ENCODE results near the gene NEK4.

The NEK4 gene

GRCh38 chr3:52688266-52688665 is 82.5 kb downstream of the NEK4 start:
- H3K9me3 ChIP-seq (ENCODE audit: control insufficient read depth, low read length): no peaks in the 10 kb centered on the region
- no peaks in the 10 kb centered on the region for H3K27me3 ChIP-seq (replicated peaks; ENCODE audit: control insufficient read depth, insufficient read depth, low read length, poor library complexity, severe bottlenecking)
- DNase-seq: no peak
- H3K36me3 ChIP-seq (ENCODE audit: control insufficient read depth, insufficient read depth, low read length): peaks cover 62% of the 10 kb centered on the region
- peak overlapping the region; percentile 28 for H3K27ac ChIP-seq (ENCODE audit: insufficient read depth, low read length, poor library complexity, severe bottlenecking)
- H3K4me3 ChIP-seq (ENCODE audit: insufficient read depth, low read depth, low read length, poor library complexity, severe bottlenecking): no peak overlapping the region
- no peaks in the 10 kb centered on the region for H3K4me1 ChIP-seq (ENCODE audit: control insufficient read depth, insufficient read depth, low read length, poor library complexity, severe bottlenecking)

- Histone ChIP-seq H3K36me3 (ENCODE audit: control insufficient read depth, insufficient read depth, low read length) (peaks cover 45% of the 10 kb centered on the region), H3K9me3 (ENCODE audit: control insufficient read depth, low read length) (no peaks in the 10 kb centered on the region), H3K27me3 (replicated peaks; ENCODE audit: control insufficient read depth, insufficient read depth, low read length, poor library complexity, severe bottlenecking) (no peaks in the 10 kb centered on the region), H3K27ac (ENCODE audit: insufficient read depth, low read length, poor library complexity, severe bottlenecking) (peak within 1 kb of the TSS; percentile 90), H3K4me3 (ENCODE audit: insufficient read depth, low read depth, low read length, poor library complexity, severe bottlenecking) (peak within 1 kb of the TSS; percentile 71), H3K4me1 (ENCODE audit: control insufficient read depth, insufficient read depth, low read length, poor library complexity, severe bottlenecking) (no peaks in the 10 kb centered on the region)
- peak; percentile 87 to 89 (median 89) for DNase-seq
Measured at GRCh38 chr3:52685709-52686691, 84.7 kb downstream of the NEK4 start, which contains the start of the genes GNL3 and PBRM1. Gene GNL3, plus strand, starts transcription at chr3:52686032. Its CDS starts 61 bp downstream, at chr3:52686093. Gene PBRM1, minus strand, starts transcription at chr3:52685913.

- Histone ChIP-seq H3K27ac (ENCODE audit: insufficient read depth, low read length, poor library complexity, severe bottlenecking) (peak overlapping the region; percentile 90), H3K4me1 (ENCODE audit: control insufficient read depth, insufficient read depth, low read length, poor library complexity, severe bottlenecking) (no peaks in the 10 kb centered on the region), H3K36me3 (ENCODE audit: control insufficient read depth, insufficient read depth, low read length) (peaks cover 41% of the 10 kb centered on the region), H3K27me3 (replicated peaks; ENCODE audit: control insufficient read depth, insufficient read depth, low read length, poor library complexity, severe bottlenecking) (no peaks in the 10 kb centered on the region), H3K4me3 (ENCODE audit: insufficient read depth, low read depth, low read length, poor library complexity, severe bottlenecking) (peak overlapping the region; percentile 50), H3K9me3 (ENCODE audit: control insufficient read depth, low read length) (no peaks in the 10 kb centered on the region)
- DNase-seq: peak; percentile 76 to 81 (median 80)
Measured at GRCh38 chr3:52685285-52685708, 85.4 kb downstream of the NEK4 start.

- Histone ChIP-seq H3K27ac (ENCODE audit: insufficient read depth, low read length, poor library complexity, severe bottlenecking) (no peak overlapping the region), H3K9me3 (ENCODE audit: control insufficient read depth, low read length) (no peaks in the 10 kb centered on the region), H3K4me1 (ENCODE audit: control insufficient read depth, insufficient read depth, low read length, poor library complexity, severe bottlenecking) (no peaks in the 10 kb centered on the region), H3K36me3 (ENCODE audit: control insufficient read depth, insufficient read depth, low read length) (peaks cover 35% of the 10 kb centered on the region), H3K4me3 (ENCODE audit: insufficient read depth, low read depth, low read length, poor library complexity, severe bottlenecking) (no peak overlapping the region), H3K27me3 (replicated peaks; ENCODE audit: control insufficient read depth, insufficient read depth, low read length, poor library complexity, severe bottlenecking) (no peaks in the 10 kb centered on the region)
- DNase-seq: no peak
Measured at GRCh38 chr3:52684184-52684583, 86.6 kb downstream of the NEK4 start.

GRCh38 chr3:52683611-52684010 is 87.1 kb downstream of the NEK4 start:
- H3K9me3 ChIP-seq (ENCODE audit: control insufficient read depth, low read length): no peaks in the 10 kb centered on the region
- H3K27ac ChIP-seq (ENCODE audit: insufficient read depth, low read length, poor library complexity, severe bottlenecking): no peak overlapping the region
- H3K4me1 ChIP-seq (ENCODE audit: control insufficient read depth, insufficient read depth, low read length, poor library complexity, severe bottlenecking): no peaks in the 10 kb centered on the region
- no peak overlapping the region for H3K4me3 ChIP-seq (ENCODE audit: insufficient read depth, low read depth, low read length, poor library complexity, severe bottlenecking)
- no peaks in the 10 kb centered on the region for H3K27me3 ChIP-seq (replicated peaks; ENCODE audit: control insufficient read depth, insufficient read depth, low read length, poor library complexity, severe bottlenecking)
- peaks cover 34% of the 10 kb centered on the region for H3K36me3 ChIP-seq (ENCODE audit: control insufficient read depth, insufficient read depth, low read length)
- DNase-seq: no peak

- Histone ChIP-seq H3K9me3 (ENCODE audit: control insufficient read depth, low read length) (no peaks in the 10 kb centered on the region), H3K27me3 (replicated peaks; ENCODE audit: control insufficient read depth, insufficient read depth, low read length, poor library complexity, severe bottlenecking) (no peaks in the 10 kb centered on the region), H3K4me1 (ENCODE audit: control insufficient read depth, insufficient read depth, low read length, poor library complexity, severe bottlenecking) (no peaks in the 10 kb centered on the region), H3K4me3 (ENCODE audit: insufficient read depth, low read depth, low read length, poor library complexity, severe bottlenecking) (no peak overlapping the region), H3K36me3 (ENCODE audit: control insufficient read depth, insufficient read depth, low read length) (peaks cover 33% of the 10 kb centered on the region), H3K27ac (ENCODE audit: insufficient read depth, low read length, poor library complexity, severe bottlenecking) (no peak overlapping the region)
- no peak for DNase-seq
Measured at GRCh38 chr3:52682016-52682415, 88.7 kb downstream of the NEK4 start.

- no peak overlapping the region for H3K4me3 ChIP-seq (ENCODE audit: insufficient read depth, low read depth, low read length, poor library complexity, severe bottlenecking)
- H3K27ac ChIP-seq (ENCODE audit: insufficient read depth, low read length, poor library complexity, severe bottlenecking): no peak overlapping the region
- H3K4me1 ChIP-seq (ENCODE audit: control insufficient read depth, insufficient read depth, low read length, poor library complexity, severe bottlenecking): no peaks in the 10 kb centered on the region
- no peak for DNase-seq
- H3K27me3 ChIP-seq (replicated peaks; ENCODE audit: control insufficient read depth, insufficient read depth, low read length, poor library complexity, severe bottlenecking): no peaks in the 10 kb centered on the region
- H3K36me3 ChIP-seq (ENCODE audit: control insufficient read depth, insufficient read depth, low read length): peaks cover 37% of the 10 kb centered on the region
- no peaks in the 10 kb centered on the region for H3K9me3 ChIP-seq (ENCODE audit: control insufficient read depth, low read length)
Measured at GRCh38 chr3:52681596-52681995, 89.1 kb downstream of the NEK4 start.

GRCh38 chr3:52679811-52680210 is 90.9 kb downstream of the NEK4 start:
- Histone ChIP-seq H3K4me1 (ENCODE audit: control insufficient read depth, insufficient read depth, low read length, poor library complexity, severe bottlenecking) (no peaks in the 10 kb centered on the region), H3K4me3 (ENCODE audit: insufficient read depth, low read depth, low read length, poor library complexity, severe bottlenecking) (no peak overlapping the region), H3K27me3 (replicated peaks; ENCODE audit: control insufficient read depth, insufficient read depth, low read length, poor library complexity, severe bottlenecking) (no peaks in the 10 kb centered on the region), H3K27ac (ENCODE audit: insufficient read depth, low read length, poor library complexity, severe bottlenecking) (no peak overlapping the region), H3K9me3 (ENCODE audit: control insufficient read depth, low read length) (no peaks in the 10 kb centered on the region), H3K36me3 (ENCODE audit: control insufficient read depth, insufficient read depth, low read length) (peaks cover 48% of the 10 kb centered on the region)
- DNase-seq: no peak

- DNase-seq: no peak
- Histone ChIP-seq H3K36me3 (ENCODE audit: control insufficient read depth, insufficient read depth, low read length) (peaks cover 48% of the 10 kb centered on the region), H3K4me3 (ENCODE audit: insufficient read depth, low read depth, low read length, poor library complexity, severe bottlenecking) (no peak overlapping the region), H3K9me3 (ENCODE audit: control insufficient read depth, low read length) (no peaks in the 10 kb centered on the region), H3K4me1 (ENCODE audit: control insufficient read depth, insufficient read depth, low read length, poor library complexity, severe bottlenecking) (no peaks in the 10 kb centered on the region), H3K27me3 (replicated peaks; ENCODE audit: control insufficient read depth, insufficient read depth, low read length, poor library complexity, severe bottlenecking) (no peaks in the 10 kb centered on the region), H3K27ac (ENCODE audit: insufficient read depth, low read length, poor library complexity, severe bottlenecking) (no peak overlapping the region)
Measured at GRCh38 chr3:52679199-52679538, 91.6 kb downstream of the NEK4 start.

Data from effector memory CD4-positive, alpha-beta T cell (primary cell).